ENCODE results near the gene LAMB3.

DNA sequence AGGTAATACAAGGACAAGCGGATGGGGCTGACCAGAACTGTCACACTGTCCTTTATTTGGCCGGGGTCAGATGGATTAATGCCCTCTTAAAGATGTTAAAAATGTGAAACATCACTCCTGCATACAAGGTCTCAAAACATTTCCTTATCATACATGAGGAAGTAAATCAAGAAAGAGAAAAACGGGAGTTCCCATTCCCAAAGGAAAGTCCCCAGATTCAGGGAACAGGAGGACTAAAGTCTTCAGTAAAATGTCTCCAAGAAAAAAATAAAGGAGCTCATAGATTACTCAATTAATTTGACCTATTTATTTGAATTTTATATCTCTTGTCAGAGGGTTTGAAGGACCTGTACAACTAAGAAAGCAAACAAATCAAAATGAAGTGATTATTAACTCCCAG lies 39.0 kb upstream of the LAMB3 start:
- no peak for TF ChIP-seq ZNF707 (tag by site-specific recombination; IDR thresholded peaks at IDR 0.05)
- no peak for TF ChIP-seq ZNF777 (tag by site-specific recombination; IDR thresholded peaks at IDR 0.05; ENCODE audit: borderline replicate concordance)
- TF ChIP-seq ZNF311 (tag by site-specific recombination; IDR thresholded peaks at IDR 0.05; ENCODE audit: borderline replicate concordance): no peak
- no peak for TF ChIP-seq CTCF (tag by site-specific recombination; IDR thresholded peaks at IDR 0.05)
- no peak for TF ChIP-seq ZNF335 (tag by site-specific recombination; conservative IDR thresholded peaks at IDR 0.05)
- TF ChIP-seq, protein P1, sequence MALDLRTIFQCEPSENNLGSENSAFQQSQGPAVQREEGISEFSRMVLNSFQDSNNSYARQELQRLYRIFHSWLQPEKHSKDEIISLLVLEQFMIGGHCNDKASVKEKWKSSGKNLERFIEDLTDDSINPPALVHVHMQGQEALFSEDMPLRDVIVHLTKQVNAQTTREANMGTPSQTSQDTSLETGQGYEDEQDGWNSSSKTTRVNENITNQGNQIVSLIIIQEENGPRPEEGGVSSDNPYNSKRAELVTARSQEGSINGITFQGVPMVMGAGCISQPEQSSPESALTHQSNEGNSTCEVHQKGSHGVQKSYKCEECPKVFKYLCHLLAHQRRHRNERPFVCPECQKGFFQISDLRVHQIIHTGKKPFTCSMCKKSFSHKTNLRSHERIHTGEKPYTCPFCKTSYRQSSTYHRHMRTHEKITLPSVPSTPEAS (tag by site-specific recombination; IDR thresholded peaks at IDR 0.05): no peak
- no peak for TF ChIP-seq ZNF510 (tag by site-specific recombination; IDR thresholded peaks at IDR 0.05; ENCODE audit: insufficient replicate concordance)
- TF ChIP-seq ZNF843 (tag by site-specific recombination; IDR thresholded peaks at IDR 0.05): no peak
- no peak for TF ChIP-seq ZNF138 (tag by site-specific recombination; IDR thresholded peaks at IDR 0.05; ENCODE audit: borderline replicate concordance)

Data from HEK293 (cell line).